HEK293 (cell line): ENCODE measurements around the gene GPR85.
A peak's percentile ranks its signal among the peaks of the same experiment; 100 is the strongest.

Source experiments
- ELK4 ChIP-seq: IDR thresholded peaks from 2 replicates; pipeline ENCODE4 v1.6.1; 2011; ENCODE audit warnings: mild to moderate bottlenecking, low read depth, low read length, borderline replicate concordance
- GFI1B ChIP-seq: fragments of 450-650 bp; formaldehyde crosslinking; IDR thresholded peaks from 2 replicates; pipeline ENCODE4 v1.5.1; 2016; ENCODE audit warnings: missing biosample characterization, missing genetic modification characterization
- KLF16 ChIP-seq: fragments of 450-650 bp; formaldehyde crosslinking; IDR thresholded peaks from 2 replicates; pipeline ENCODE4 v1.5.1; 2017; ENCODE audit warnings: missing biosample characterization, missing genetic modification characterization
- MYNN ChIP-seq: fragments of 450-650 bp; formaldehyde crosslinking; IDR thresholded peaks from 2 replicates; pipeline ENCODE4 v1.5.1; 2016; ENCODE audit warnings: missing biosample characterization, missing genetic modification characterization, borderline replicate concordance
- SETDB1 ChIP-seq: IDR thresholded peaks from one replicate; pipeline ENCODE4 v1.6.1; 2017; ENCODE audit warnings: mild to moderate bottlenecking, low read length, moderate library complexity, mixed read lengths; ENCODE audit not compliant: insufficient read length
- SP2 ChIP-seq: fragments of 450-650 bp; formaldehyde crosslinking; IDR thresholded peaks from 2 replicates; pipeline ENCODE4 v1.5.1; 2016; ENCODE audit warnings: missing biosample characterization, missing genetic modification characterization
- SP3 ChIP-seq: fragments of 450-650 bp; formaldehyde crosslinking; IDR thresholded peaks from 2 replicates; pipeline ENCODE4 v1.5.1; 2016; ENCODE audit warnings: missing biosample characterization, missing genetic modification characterization
- ZBTB1 ChIP-seq: fragments of 450-650 bp; formaldehyde crosslinking; IDR thresholded peaks from 2 replicates; pipeline ENCODE4 v1.5.1; 2016; ENCODE audit warnings: missing biosample characterization, missing genetic modification characterization
- ZBTB44 ChIP-seq: fragments of 450-650 bp; IDR thresholded peaks from 2 replicates; pipeline ENCODE4 v1.5.1; 2018; ENCODE audit warnings: missing biosample characterization, mild to moderate bottlenecking, missing genetic modification characterization
- ZEB2 ChIP-seq: fragments of 450-650 bp; formaldehyde crosslinking; IDR thresholded peaks from 2 replicates; pipeline ENCODE4 v1.5.1; 2016; ENCODE audit warnings: missing biosample characterization, missing genetic modification characterization
- ZNF10 ChIP-seq: fragments of 450-650 bp; formaldehyde crosslinking; IDR thresholded peaks from 2 replicates; pipeline ENCODE4 v1.5.1; 2017; ENCODE audit warnings: missing biosample characterization, missing genetic modification characterization
- ZNF155 ChIP-seq: fragments of 450-650 bp; formaldehyde crosslinking; IDR thresholded peaks from 2 replicates; pipeline ENCODE4 v1.5.1; 2016; ENCODE audit warnings: missing biosample characterization, missing genetic modification characterization
- ZNF157 ChIP-seq: fragments of 450-650 bp; formaldehyde crosslinking; IDR thresholded peaks from 2 replicates; pipeline ENCODE4 v1.5.1; 2016; ENCODE audit warnings: missing biosample characterization, missing genetic modification characterization
- ZNF239 ChIP-seq: fragments of 450-650 bp; formaldehyde crosslinking; IDR thresholded peaks from 2 replicates; pipeline ENCODE4 v1.5.1; 2016; ENCODE audit warnings: missing biosample characterization, missing genetic modification characterization
- ZNF354C ChIP-seq: fragments of 450-650 bp; formaldehyde crosslinking; IDR thresholded peaks from 2 replicates; pipeline ENCODE4 v1.5.1; 2016; ENCODE audit warnings: missing biosample characterization, missing genetic modification characterization, low read depth, borderline replicate concordance
- ZNF404 ChIP-seq: fragments of 450-650 bp; formaldehyde crosslinking; IDR thresholded peaks from 2 replicates; pipeline ENCODE4 v1.5.1; 2017; ENCODE audit warnings: missing biosample characterization, missing genetic modification characterization
- ZNF48 ChIP-seq: fragments of 450-650 bp; formaldehyde crosslinking; IDR thresholded peaks from 2 replicates; pipeline ENCODE4 v1.5.1; 2016; ENCODE audit warnings: missing biosample characterization, missing genetic modification characterization
- ZNF510 ChIP-seq: fragments of 450-650 bp; formaldehyde crosslinking; IDR thresholded peaks from 2 replicates; pipeline ENCODE4 v1.5.1; 2018; ENCODE audit warnings: mild to moderate bottlenecking, missing genetic modification characterization, missing biosample characterization; ENCODE audit not compliant: insufficient replicate concordance
- ZNF548 ChIP-seq: fragments of 450-650 bp; formaldehyde crosslinking; IDR thresholded peaks from 2 replicates; pipeline ENCODE4 v1.5.1; 2016; ENCODE audit warnings: missing biosample characterization, missing genetic modification characterization
- ZNF610 ChIP-seq: fragments of 450-650 bp; formaldehyde crosslinking; IDR thresholded peaks from 2 replicates; pipeline ENCODE4 v1.5.1; 2016; ENCODE audit warnings: missing biosample characterization, missing genetic modification characterization, borderline replicate concordance
- ZNF621 ChIP-seq: fragments of 450-650 bp; formaldehyde crosslinking; IDR thresholded peaks from 2 replicates; pipeline ENCODE4 v1.5.1; 2017; ENCODE audit warnings: missing biosample characterization, missing genetic modification characterization
- ZNF623 ChIP-seq: fragments of 450-650 bp; formaldehyde crosslinking; IDR thresholded peaks from 2 replicates; pipeline ENCODE4 v1.5.1; 2016; ENCODE audit warnings: missing biosample characterization, missing genetic modification characterization
- ZNF747 ChIP-seq: fragments of 450-650 bp; formaldehyde crosslinking; IDR thresholded peaks from 2 replicates; pipeline ENCODE4 v1.5.1; 2016; ENCODE audit warnings: missing biosample characterization, missing genetic modification characterization
- ZNF792 ChIP-seq: fragments of 450-650 bp; formaldehyde crosslinking; IDR thresholded peaks from 2 replicates; pipeline ENCODE4 v1.5.1; 2016; ENCODE audit warnings: missing biosample characterization, missing genetic modification characterization
- TF ChIP-seq, protein P1 (sequence below): fragments of 450-650 bp; formaldehyde crosslinking; IDR thresholded peaks from 2 replicates; pipeline ENCODE4 v1.5.1; 2016; ENCODE audit warnings: missing biosample characterization, missing genetic modification characterization
- TF ChIP-seq, protein P2 (sequence below): fragments of 450-650 bp; formaldehyde crosslinking; conservative IDR thresholded peaks from 2 replicates; pipeline ENCODE4 v1.5.1; 2016; ENCODE audit warnings: low read depth, missing biosample characterization, missing genetic modification characterization
- TF ChIP-seq, protein P3 (sequence below): fragments of 450-650 bp; formaldehyde crosslinking; IDR thresholded peaks from 2 replicates; pipeline ENCODE4 v1.5.1; 2016; ENCODE audit warnings: missing biosample characterization, missing genetic modification characterization, low read depth
- TF ChIP-seq, protein P4 (sequence below): fragments of 450-650 bp; formaldehyde crosslinking; IDR thresholded peaks from 2 replicates; pipeline ENCODE4 v1.5.1; 2016; ENCODE audit warnings: missing biosample characterization, missing genetic modification characterization

GPR85 gene

GRCh38 chr7:113085781-113086390 is 741 bp downstream of the GPR85 start (continued):
- TF ChIP-seq ZNF10 (tag by site-specific recombination) = no peak
- no peak for TF ChIP-seq ZNF621
- no peak for TF ChIP-seq ZNF155 (tag by site-specific recombination)
- TF ChIP-seq SETDB1 = no peak
- TF ChIP-seq, protein P1, sequence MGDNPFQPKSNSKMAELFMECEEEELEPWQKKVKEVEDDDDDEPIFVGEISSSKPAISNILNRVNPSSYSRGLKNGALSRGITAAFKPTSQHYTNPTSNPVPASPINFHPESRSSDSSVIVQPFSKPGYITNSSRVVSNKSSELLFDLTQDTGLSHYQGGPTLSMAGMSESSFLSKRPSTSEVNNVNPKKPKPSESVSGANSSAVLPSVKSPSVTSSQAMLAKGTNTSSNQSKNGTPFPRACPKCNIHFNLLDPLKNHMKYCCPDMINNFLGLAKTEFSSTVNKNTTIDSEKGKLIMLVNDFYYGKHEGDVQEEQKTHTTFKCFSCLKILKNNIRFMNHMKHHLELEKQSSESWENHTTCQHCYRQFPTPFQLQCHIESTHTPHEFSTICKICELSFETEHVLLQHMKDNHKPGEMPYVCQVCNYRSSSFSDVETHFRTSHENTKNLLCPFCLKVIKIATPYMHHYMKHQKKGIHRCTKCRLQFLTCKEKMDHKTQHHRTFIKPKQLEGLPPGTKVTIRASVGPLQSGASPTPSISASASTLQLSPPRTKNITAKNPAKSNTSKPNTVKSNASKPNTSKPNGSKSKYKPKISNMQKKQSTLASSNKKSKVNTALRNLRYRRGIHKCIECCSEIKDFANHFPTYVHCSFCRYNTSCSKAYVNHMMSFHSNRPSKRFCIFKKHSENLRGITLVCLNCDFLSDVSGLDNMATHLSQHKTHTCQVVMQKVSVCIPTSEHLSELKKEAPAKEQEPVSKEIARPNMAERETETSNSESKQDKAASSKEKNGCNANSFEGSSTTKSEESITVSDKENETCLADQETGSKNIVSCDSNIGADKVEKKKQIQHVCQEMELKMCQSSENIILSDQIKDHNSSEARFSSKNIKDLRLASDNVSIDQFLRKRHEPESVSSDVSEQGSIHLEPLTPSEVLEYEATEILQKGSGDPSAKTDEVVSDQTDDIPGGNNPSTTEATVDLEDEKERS (tag by site-specific recombination) = peak; percentile 81; the same call in 1 of the 2 replicates
- TF ChIP-seq, protein P2, sequence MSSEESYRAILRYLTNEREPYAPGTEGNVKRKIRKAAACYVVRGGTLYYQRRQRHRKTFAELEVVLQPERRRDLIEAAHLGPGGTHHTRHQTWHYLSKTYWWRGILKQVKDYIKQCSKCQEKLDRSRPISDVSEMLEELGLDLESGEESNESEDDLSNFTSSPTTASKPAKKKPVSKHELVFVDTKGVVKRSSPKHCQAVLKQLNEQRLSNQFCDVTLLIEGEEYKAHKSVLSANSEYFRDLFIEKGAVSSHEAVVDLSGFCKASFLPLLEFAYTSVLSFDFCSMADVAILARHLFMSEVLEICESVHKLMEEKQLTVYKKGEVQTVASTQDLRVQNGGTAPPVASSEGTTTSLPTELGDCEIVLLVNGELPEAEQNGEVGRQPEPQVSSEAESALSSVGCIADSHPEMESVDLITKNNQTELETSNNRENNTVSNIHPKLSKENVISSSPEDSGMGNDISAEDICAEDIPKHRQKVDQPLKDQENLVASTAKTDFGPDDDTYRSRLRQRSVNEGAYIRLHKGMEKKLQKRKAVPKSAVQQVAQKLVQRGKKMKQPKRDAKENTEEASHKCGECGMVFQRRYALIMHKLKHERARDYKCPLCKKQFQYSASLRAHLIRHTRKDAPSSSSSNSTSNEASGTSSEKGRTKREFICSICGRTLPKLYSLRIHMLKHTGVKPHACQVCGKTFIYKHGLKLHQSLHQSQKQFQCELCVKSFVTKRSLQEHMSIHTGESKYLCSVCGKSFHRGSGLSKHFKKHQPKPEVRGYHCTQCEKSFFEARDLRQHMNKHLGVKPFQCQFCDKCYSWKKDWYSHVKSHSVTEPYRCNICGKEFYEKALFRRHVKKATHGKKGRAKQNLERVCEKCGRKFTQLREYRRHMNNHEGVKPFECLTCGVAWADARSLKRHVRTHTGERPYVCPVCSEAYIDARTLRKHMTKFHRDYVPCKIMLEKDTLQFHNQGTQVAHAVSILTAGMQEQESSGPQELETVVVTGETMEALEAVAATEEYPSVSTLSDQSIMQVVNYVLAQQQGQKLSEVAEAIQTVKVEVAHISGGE (tag by site-specific recombination) = peak; percentile 51; the same call in 1 of the 2 replicates
- TF ChIP-seq, protein P3, sequence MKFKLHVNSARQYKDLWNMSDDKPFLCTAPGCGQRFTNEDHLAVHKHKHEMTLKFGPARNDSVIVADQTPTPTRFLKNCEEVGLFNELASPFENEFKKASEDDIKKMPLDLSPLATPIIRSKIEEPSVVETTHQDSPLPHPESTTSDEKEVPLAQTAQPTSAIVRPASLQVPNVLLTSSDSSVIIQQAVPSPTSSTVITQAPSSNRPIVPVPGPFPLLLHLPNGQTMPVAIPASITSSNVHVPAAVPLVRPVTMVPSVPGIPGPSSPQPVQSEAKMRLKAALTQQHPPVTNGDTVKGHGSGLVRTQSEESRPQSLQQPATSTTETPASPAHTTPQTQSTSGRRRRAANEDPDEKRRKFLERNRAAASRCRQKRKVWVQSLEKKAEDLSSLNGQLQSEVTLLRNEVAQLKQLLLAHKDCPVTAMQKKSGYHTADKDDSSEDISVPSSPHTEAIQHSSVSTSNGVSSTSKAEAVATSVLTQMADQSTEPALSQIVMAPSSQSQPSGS (tag by site-specific recombination) = 0 out of 2 replicates have a peak, but pooled peaks have one; percentile 21
- TF ChIP-seq ZNF157 (tag by site-specific recombination) = no peak
- TF ChIP-seq ZNF792 (tag by site-specific recombination) = peak; percentile 81; the same call in 1 of the 2 replicates
- no peak for TF ChIP-seq ELK4
- TF ChIP-seq ZNF354C (tag by site-specific recombination) = no peak
- no peak for TF ChIP-seq ZBTB1 (tag by site-specific recombination)
- 0 out of 2 replicates have a peak, but pooled peaks have one; percentile 55 for TF ChIP-seq ZNF548 (tag by site-specific recombination)
- TF ChIP-seq KLF16 (tag by site-specific recombination) = peak; percentile 83; the same call in 1 of the 2 replicates
- 0 out of 2 replicates have a peak, but pooled peaks have one; percentile 12 for TF ChIP-seq ZBTB44 (tag by site-specific recombination)
- peak; percentile 18; the same call in 1 of the 2 replicates for TF ChIP-seq SP3 (tag by site-specific recombination)
- 0 out of 2 replicates have a peak, but pooled peaks have one; percentile 6 for TF ChIP-seq ZNF623 (tag by site-specific recombination)
- TF ChIP-seq, protein P4, sequence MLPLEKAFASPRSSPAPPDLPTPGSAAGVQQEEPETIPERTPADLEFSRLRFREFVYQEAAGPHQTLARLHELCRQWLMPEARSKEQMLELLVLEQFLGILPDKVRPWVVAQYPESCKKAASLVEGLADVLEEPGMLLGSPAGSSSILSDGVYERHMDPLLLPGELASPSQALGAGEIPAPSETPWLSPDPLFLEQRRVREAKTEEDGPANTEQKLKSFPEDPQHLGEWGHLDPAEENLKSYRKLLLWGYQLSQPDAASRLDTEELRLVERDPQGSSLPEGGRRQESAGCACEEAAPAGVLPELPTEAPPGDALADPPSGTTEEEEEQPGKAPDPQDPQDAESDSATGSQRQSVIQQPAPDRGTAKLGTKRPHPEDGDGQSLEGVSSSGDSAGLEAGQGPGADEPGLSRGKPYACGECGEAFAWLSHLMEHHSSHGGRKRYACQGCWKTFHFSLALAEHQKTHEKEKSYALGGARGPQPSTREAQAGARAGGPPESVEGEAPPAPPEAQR = peak; percentile 49; the same call in 1 of the 2 replicates
- no peak; the same call in 1 of the 2 replicates for TF ChIP-seq ZNF610 (tag by site-specific recombination)
- TF ChIP-seq GFI1B (tag by site-specific recombination) = no peak
- no peak for TF ChIP-seq ZNF510 (tag by site-specific recombination)
- no peak for TF ChIP-seq ZNF747 (tag by site-specific recombination)
- TF ChIP-seq ZNF239 (tag by site-specific recombination) = no peak
- no peak for TF ChIP-seq ZNF404 (tag by site-specific recombination)
- no peak for TF ChIP-seq MYNN
- no peak for TF ChIP-seq ZNF48 (tag by site-specific recombination)
- TF ChIP-seq ZEB2 (tag by site-specific recombination) = peak; percentile 20; the same call in 1 of the 2 replicates
- no peak for TF ChIP-seq SP2 (tag by site-specific recombination)
